ENCODE results near the gene DNAH1.

The DNAH1 gene

DNA sequence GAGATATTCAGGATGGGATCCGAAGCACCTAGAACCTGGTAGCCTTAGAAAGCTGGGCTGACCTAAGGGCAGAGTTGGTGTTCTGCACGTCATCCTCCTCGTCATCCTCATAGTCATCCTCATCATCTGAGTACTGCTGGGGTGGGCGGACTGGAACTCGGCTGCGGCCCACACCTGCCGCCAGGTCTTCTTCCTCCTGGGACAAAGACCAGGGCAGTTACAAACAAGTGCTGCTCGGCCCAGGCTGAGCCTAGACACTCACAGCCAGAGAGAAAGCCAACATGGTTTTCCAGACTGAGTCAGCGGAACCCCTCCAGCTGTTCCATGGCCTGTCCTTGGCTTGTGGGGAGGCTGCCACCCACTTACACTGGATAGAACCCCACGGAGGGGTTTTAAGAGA lies 88.3 kb downstream of the DNAH1 start:
- no peak for DNase-seq (ENCODE audit: low read depth)

DNA sequence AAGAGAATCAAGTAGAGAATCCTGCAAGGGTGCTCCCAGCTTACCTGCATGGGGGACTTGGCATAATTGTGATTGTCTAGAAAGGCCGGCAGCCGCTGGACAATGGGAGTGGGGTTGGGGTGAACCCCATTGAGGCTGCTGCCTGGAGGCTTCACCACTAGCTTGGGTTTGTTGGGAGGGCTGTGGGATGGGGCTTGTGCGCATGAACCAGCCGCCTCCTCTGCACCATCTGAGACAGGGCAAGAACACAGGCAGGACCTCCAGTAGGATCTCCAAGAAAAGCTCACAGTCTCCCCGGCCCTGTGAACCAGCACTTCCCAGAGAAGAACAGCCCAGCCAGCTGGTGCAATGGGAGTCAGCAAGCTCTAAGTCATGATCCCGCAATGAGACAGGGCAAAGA lies 88.9 kb downstream of the DNAH1 start:
- DNase-seq (ENCODE audit: low read depth): no peak

DNA sequence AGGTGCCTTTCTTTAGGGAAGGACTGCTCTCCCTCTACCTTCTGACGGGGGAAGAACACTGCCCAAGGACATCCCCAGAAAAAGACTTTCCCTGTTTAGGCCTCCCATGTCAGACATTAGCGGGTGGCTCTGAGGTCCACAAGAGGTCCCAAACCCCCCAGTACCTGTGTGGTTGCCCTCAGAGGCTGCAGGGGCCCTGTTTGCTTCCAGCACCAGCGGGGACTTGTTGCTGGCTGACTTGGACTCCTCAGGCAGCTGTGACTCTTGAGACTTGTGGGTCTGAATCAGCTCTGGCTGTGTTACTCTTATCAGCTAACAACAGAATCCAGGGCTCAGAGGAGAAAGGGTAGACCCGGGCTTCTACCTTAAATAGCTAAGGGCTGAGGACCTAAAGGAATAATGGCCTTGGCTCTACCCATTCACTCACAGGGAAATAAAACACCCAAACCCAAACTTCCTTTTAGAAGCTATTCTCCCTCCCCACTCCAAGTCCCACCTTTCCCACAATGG lies 89.5 kb downstream of the DNAH1 start:
- no peak for DNase-seq (ENCODE audit: low read depth)

- no peak for DNase-seq (ENCODE audit: low read depth)
Observed at GRCh38 chr3:52406231-52406661, 90.1 kb downstream of the DNAH1 start.

DNA sequence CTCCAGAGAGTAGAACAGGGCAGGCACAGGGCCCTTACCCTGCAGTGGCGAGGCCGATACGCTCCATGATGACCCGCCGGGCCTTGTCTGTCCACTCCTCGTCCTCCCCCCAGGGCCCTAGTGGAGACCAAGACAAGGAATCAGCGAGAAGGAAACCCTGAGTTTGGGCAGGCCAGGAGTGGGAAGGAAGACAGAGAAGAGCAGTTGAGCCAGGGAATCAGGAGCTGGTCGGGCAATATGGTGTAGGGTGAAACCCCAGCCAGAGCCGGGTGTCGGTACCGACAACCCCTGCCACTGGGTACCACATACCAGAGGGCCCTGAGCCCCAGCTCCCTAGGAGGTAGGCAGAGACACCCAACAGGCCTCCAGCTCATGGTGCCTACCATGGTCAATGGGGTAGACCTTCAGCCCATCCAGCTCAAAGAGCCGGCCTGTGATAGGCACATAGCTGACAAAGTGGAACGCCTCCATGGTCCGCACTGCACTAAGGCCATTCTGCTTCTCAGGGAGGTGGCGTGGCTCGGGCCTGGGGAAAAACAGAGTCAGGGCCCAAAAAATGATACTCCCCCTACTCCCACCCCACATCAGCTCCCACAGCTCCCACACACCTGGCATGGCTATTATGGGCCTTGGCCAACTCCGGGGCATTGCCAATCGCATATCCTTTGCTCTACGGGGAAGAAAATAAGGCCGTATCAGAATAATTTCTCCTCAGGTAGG lies 90.8 kb downstream of the DNAH1 start:
- no peak for DNase-seq (ENCODE audit: low read depth)

DNA sequence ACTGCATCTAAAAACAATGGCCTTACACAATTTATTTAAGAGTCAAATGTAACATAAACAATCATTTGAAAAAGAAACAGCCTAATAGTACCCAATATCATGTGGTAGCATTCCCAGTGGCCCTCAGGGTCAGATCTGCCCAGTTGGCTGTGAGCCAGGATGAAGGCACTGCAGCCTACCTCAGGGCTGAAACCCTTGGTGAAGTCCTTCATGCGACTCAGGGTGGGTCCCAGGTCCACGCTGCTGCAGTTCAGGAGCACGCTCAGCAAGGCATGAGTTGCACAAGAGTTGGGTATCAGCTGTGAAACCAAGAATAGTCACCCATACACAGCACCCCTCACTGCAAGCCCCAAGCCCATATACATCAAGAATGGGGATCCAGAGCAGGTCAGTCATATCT lies 91.7 kb downstream of the DNAH1 start:
- no peak for DNase-seq (ENCODE audit: low read depth)

DNA sequence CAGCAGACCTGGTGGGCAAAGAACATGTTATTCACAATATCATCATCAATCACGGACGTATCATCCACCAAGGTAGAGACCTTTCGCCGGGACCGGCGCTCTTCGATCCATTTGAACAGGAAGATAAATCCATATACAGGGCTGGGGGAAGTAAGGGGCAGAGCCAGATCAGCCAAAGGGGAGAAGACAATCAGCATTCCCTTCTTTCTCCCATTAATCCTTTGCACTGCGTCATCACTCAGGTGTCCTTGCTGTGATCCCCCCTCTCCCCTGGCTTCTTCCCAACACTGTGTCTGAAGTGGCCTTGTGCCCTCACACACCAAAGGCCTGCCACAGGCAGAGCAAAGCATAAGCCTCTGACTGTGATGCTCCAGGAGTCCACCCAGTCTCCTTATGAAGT lies 92.3 kb downstream of the DNAH1 start:
- no peak for DNase-seq (ENCODE audit: low read depth)

GRCh38 chr3:52415800-52416199 lies 99.7 kb downstream of the DNAH1 start:
- DNase-seq (ENCODE audit: low read depth): no peak

GRCh38 chr3:52420388-52420787 lies 104.3 kb downstream of the DNAH1 start:
- DNase-seq (ENCODE audit: low read depth): no peak

- no peak for DNase-seq (ENCODE audit: low read depth)
Observed at GRCh38 chr3:52422669-52423068, 106.5 kb downstream of the DNAH1 start.

GRCh38 chr3:52423173-52423572 lies 107.1 kb downstream of the DNAH1 start:
- DNase-seq (ENCODE audit: low read depth): no peak

DNA sequence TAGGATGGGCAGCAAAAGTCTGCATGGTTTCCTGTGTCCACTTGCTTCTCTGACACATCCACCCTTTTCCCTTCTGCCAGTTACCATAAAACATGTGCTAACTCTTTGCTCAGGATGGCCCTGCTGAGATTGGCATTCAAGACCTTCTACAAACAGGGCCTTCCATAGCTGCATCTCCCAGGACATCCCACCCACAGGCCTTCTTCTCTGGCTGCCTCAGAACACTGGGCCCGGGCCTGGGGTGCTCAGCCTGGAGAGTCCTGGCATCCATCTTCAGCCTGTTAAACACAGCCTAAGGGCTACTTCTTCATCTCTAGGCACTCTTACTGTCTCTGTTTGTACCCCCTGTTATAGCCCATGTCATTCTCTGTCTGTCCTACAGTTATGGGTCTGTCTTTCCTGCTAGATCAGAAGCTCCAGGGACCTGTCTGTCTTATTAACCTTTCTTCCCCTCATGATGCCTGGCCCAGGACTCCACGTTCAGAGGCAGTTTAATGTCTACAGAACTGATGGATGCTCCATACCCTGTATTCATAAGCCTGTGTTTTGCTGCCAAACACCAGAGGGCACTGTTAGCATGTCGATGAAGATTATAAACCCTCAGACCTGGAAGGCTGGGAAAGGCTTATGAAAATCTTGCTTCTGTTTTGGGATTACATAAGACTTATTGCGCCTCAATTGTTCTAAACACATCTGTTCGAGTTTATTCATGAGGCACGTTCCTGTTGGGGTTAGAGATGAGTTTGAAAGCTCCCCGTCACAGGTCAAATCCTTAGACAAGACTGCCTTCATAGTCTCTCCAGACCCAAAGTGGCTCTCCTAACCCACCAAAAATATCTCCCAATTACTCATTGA lies 112.3 kb downstream of the DNAH1 start:
- no peak for DNase-seq (ENCODE audit: low read depth)

DNA sequence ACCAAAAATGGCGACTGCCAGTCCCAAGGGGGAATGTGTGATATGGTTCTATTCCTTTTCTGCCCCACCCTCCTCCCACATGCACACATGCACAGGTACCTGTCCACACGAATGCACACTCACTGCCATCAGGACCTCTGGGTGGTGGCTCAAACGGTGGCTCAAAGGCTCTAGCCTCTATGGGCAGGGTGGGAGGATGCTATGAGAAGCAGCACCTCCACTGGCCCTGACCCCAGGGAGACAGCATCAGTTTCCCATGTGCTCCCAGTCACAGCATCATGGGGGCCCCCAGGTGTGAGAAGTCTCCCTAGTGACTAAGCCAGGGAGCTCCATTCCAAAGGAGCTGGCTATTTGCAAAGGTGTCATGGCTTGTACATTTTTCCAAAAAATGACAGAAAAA lies 112.9 kb downstream of the DNAH1 start:
- no peak for DNase-seq (ENCODE audit: low read depth)

GRCh38 chr3:52429779-52430415 lies 113.8 kb downstream of the DNAH1 start:
- DNase-seq (ENCODE audit: low read depth): no peak

DNA sequence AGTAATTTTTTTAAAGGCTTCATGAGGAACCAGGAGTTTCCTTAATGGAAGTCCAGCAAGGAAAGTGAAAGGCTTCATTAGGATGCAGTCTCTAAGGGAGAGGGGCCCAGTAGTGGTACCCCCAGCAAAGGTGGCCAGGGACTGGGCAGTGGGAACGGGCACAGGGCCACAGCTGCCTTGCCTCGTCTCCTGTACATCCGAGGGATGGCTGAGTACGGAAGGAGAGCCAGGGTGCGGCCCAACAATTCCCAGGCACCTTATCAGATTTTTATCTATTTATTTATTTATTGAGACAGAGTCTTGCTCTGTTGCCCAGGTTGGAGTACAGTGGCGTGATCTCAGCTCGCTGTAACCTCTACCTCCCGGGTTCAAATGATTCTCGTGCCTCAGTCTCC lies 114.3 kb downstream of the DNAH1 start:
- no peak for DNase-seq (ENCODE audit: low read depth)

GRCh38 chr3:52431459-52432223 lies 115.5 kb downstream of the DNAH1 start:
- no peak for DNase-seq (ENCODE audit: low read depth)

DNA sequence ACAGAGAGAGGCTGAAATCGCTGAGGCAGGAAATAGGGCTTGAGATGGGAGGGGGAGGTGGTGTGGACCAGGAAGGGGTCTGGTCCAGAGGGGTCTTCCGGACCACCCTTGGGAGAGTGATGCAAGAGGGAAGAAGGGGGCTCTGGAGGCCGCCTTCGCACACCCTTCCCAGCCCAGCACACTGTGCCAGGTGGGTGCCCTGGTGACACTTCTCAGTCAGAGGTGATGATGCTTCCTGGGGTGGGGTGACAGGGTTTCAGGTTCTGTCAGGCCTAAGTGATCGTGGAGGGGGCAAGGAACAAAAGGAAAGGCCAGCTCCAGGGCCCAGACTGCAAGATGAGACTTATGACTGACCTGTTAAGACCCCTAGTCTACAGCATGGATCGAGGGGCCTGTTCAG lies 116.1 kb downstream of the DNAH1 start:
- no peak for DNase-seq (ENCODE audit: low read depth)

- DNase-seq (ENCODE audit: low read depth): no peak
Observed at GRCh38 chr3:52432691-52433141, 116.6 kb downstream of the DNAH1 start.

GRCh38 chr3:52433328-52433995 lies 117.3 kb downstream of the DNAH1 start:
- no peak for DNase-seq (ENCODE audit: low read depth)

DNA sequence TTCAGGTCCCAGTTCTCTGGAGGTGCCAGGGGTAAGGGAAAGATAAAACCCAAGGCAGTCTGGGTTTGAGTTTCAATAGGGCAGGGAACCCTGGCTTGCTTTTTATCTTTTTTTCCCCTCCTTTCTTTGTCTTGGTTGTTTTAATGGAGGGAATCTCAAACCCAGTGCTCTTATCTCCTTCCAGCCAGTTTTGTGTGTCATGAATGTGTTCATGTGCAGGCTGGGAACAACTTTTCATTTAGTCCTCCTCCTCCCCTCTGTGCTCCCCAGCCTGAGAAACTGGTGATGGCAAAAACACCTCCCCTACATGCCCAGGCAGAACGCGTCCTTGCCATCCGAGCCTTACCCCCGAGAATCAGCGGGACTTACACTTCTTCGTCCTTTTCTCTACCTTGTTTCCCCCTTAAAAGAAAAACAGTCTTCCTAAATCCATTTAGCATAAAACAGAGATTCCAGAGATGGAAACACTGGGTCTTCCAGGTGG lies 117.9 kb downstream of the DNAH1 start:
- no peak for DNase-seq (ENCODE audit: low read depth)

- no peak for DNase-seq (ENCODE audit: low read depth)
Observed at GRCh38 chr3:52434491-52435115, 118.5 kb downstream of the DNAH1 start.

Data from HS-27A (cell line).